K562 (cell line): ENCODE results near the gene MTHFS. TPM values are rescaled to one million over a fixed set of nuclear protein-coding genes. Genes with fewer than 3 reads are reported as not detected.

Experiments
- ATAC-seq: fragments of 200-7000 bp; cut with Tn5 transposase; 3 replicates; pipeline ENCODE4 v1.9.1; 2020; ENCODE audit warnings: moderate library complexity
- BruUV-seq: library from RNA; stranded (reverse); fragments of 400-500 nt; replicated peaks from 2 replicates; lab custom pipeline; 2021; lab: Mats Ljungman, UMichigan
- CTCF ChIA-PET: fragments of 300-600 bp; formaldehyde crosslinking; extraction: SDS; loops from one replicate; lab custom pipeline; 2021; ENCODE audit warnings: low intra/inter-chr PET ratio; lab: Yijun Ruan, JAX
- POLR2A ChIA-PET: fragments of 300-600, 350-650 bp; sonication (Branson Sonifier 250); formaldehyde crosslinking; extraction: SDS; loops from one replicate; lab custom pipeline; 2021; ENCODE audit warnings: antibody characterized with exemption, inconsistent platforms; lab: Yijun Ruan, JAX
- DNase-seq, 4 experiments: peaks; one replicate each; pipeline versions ENCODE4 v3.0.0 to v3.0.0-alpha.2; 2011 to 2018; ENCODE audit warnings: low spot score in 3 of 4, mixed read lengths in 3 of 4; ENCODE audit errors: extremely low read depth in 1 of 4
- FAIRE-seq: peaks from 2 replicates; lab custom pipeline; 2011; peaks lifted over from hg19 to GRCh38; lab: Jason Lieb, UNC
- H2AFZ ChIP-seq: 2 replicates; pipeline ENCODE4 v1.6.0; 2011; ENCODE audit warnings: low read depth, low read length, control low read depth, inconsistent platforms
- H3K27ac ChIP-seq: fragments of 200-600 bp; 3 replicates; pipeline ENCODE4 v1.8.0; 2011; ENCODE audit warnings: low read depth, mild to moderate bottlenecking, control low read depth, inconsistent platforms, low read length, moderate library complexity, mixed read lengths; ENCODE audit errors: extremely low read depth
- H3K27me3 ChIP-seq, 2 experiments: fragments of 300-600 bp in 1 of 2; 2 replicates in 1 of 2; 3 replicates in 1 of 2; pipeline versions ENCODE4 v1.6.0 to v1.8.0; 2011; ENCODE audit warnings: inconsistent platforms in 2 of 2, low read length in 2 of 2, mild to moderate bottlenecking in 1 of 2, mixed read lengths in 1 of 2, moderate library complexity in 1 of 2; ENCODE audit not compliant: control insufficient read depth in 2 of 2, insufficient read depth in 2 of 2
- H3K36me3 ChIP-seq: fragments of 300-600 bp; 3 replicates; pipeline ENCODE4 v1.8.0; 2011; ENCODE audit warnings: mild to moderate bottlenecking, low read length, inconsistent platforms; ENCODE audit not compliant: control insufficient read depth, insufficient read depth
- H3K4me1 ChIP-seq, 2 experiments: fragments of 200-600 bp in 1 of 2; replicated peaks in 1 of 2; 2 replicates in 1 of 2; 3 replicates in 1 of 2; pipeline versions ENCODE4 v1.5.1 to v1.8.0; 2011; ENCODE audit warnings: inconsistent platforms in 2 of 2, low read length in 2 of 2, mild to moderate bottlenecking in 1 of 2, mixed read lengths in 1 of 2, moderate library complexity in 1 of 2; ENCODE audit not compliant: control insufficient read depth in 2 of 2, insufficient read depth in 2 of 2
- H3K4me2 ChIP-seq: 2 replicates; pipeline ENCODE4 v1.6.1; 2011; ENCODE audit warnings: low read length, control low read depth, inconsistent platforms, mixed read lengths; ENCODE audit not compliant: insufficient read depth
- H3K4me3 ChIP-seq: fragments of 200-600 bp; sonication (generic), shearing (Covaris generic); 2 replicates; pipeline ENCODE4 v1.5.1; 2016; ENCODE audit warnings: control low read depth, inconsistent platforms
- H3K79me2 ChIP-seq: fragments of 200-600 bp; 3 replicates; pipeline ENCODE4 v1.8.0; 2011; ENCODE audit warnings: low read length, inconsistent platforms; ENCODE audit not compliant: control insufficient read depth, insufficient read depth
- H3K9ac ChIP-seq, 2 experiments: 2 replicates each; pipeline versions ENCODE4 v1.6.0 to v1.6.1; 2011; ENCODE audit warnings: low read depth in 2 of 2, low read length in 2 of 2, control low read depth in 1 of 2, inconsistent platforms in 1 of 2, mild to moderate bottlenecking in 1 of 2, mixed read lengths in 1 of 2; ENCODE audit not compliant: insufficient read depth in 1 of 2
- H3K9me1 ChIP-seq: one replicate; pipeline ENCODE4 v1.6.0; 2011; ENCODE audit warnings: inconsistent platforms, mild to moderate bottlenecking, low read length, moderate library complexity; ENCODE audit not compliant: control insufficient read depth, insufficient read depth
- H3K9me3 ChIP-seq: replicated peaks from 2 replicates; pipeline ENCODE4 v1.5.1; 2011; ENCODE audit warnings: low read depth, low read length, inconsistent platforms; ENCODE audit not compliant: control insufficient read depth, insufficient read depth
- H4K20me1 ChIP-seq: replicated peaks from 2 replicates; pipeline ENCODE4 v1.6.1; 2011; ENCODE audit warnings: low read length, inconsistent platforms, mixed read lengths; ENCODE audit not compliant: control insufficient read depth, insufficient read depth
- ARNT ChIP-seq, 2 experiments: fragments of 450-650 bp; IDR thresholded peaks; 2 replicates each; pipeline ENCODE4 v1.6.1; 2016; ENCODE audit warnings: mild to moderate bottlenecking in 1 of 2
- BCOR ChIP-seq: fragments of 450-650 bp; IDR thresholded peaks from 2 replicates; pipeline ENCODE4 v1.6.1; 2016
- CBFA2T3 ChIP-seq: fragments of 450-650 bp; IDR thresholded peaks from 2 replicates; pipeline ENCODE4 v1.6.1; 2017
- HNRNPL ChIP-seq: fragments of 200-400 bp; formaldehyde crosslinking; IDR thresholded peaks from 2 replicates; pipeline ENCODE4 v1.6.1; 2017; ENCODE audit warnings: low read depth, mild to moderate bottlenecking, low read length
- JUN ChIP-seq, 2 experiments: sonication (generic) in 1 of 2; formaldehyde crosslinking in 1 of 2; IDR thresholded peaks; 2 replicates each; pipeline versions ENCODE4 v1.6.1 to v1.8.0; 2012 to 2022; ENCODE audit warnings: borderline replicate concordance in 2 of 2, mild to moderate bottlenecking in 2 of 2, improper control_type of control experiment in 1 of 2, low read depth in 1 of 2, low read length in 1 of 2, missing genetic modification reagents in 1 of 2
- MYBL2 ChIP-seq, 2 experiments: fragments of 450-650 bp in 1 of 2; sonication (generic) in 1 of 2; formaldehyde crosslinking in 1 of 2; IDR thresholded peaks; 2 replicates each; pipeline versions ENCODE4 v1.6.1 to v1.8.1; 2017 to 2022; ENCODE audit warnings: borderline replicate concordance in 1 of 2, inconsistent platforms in 1 of 2, low read depth in 1 of 2, mild to moderate bottlenecking in 1 of 2, missing genetic modification reagents in 1 of 2, moderate library complexity in 1 of 2
- MYNN ChIP-seq, 2 experiments: sonication (generic); formaldehyde crosslinking in 1 of 2; IDR thresholded peaks; 2 replicates each; pipeline versions ENCODE4 v1.5.0 to v1.6.1; 2016 to 2020; ENCODE audit warnings: antibody characterized with exemption in 1 of 2, missing genetic modification reagents in 1 of 2
- SRSF1 ChIP-seq: fragments of 200-400 bp; formaldehyde crosslinking; IDR thresholded peaks from 2 replicates; pipeline ENCODE4 v1.6.1; 2017; ENCODE audit warnings: mild to moderate bottlenecking, low read depth, low read length, moderate library complexity
- TBL1XR1 ChIP-seq, 2 experiments: IDR thresholded peaks; 2 replicates each; pipeline ENCODE4 v1.6.1; 2012; ENCODE audit warnings: improper control_type of control experiment in 2 of 2, low read length in 2 of 2, mild to moderate bottlenecking in 1 of 2
- TGIF2 ChIP-seq: sonication (generic); formaldehyde crosslinking; IDR thresholded peaks from 2 replicates; pipeline ENCODE4 v1.8.1; 2022; ENCODE audit warnings: mild to moderate bottlenecking, missing genetic modification reagents, moderate library complexity
- U2AF1 ChIP-seq: fragments of 200-400 bp; formaldehyde crosslinking; optimal IDR thresholded peaks from 2 replicates; pipeline ENCODE3; 2017; ENCODE audit warnings: mild to moderate bottlenecking, low read depth, low read length, moderate library complexity
- ZNF143 ChIP-seq: sonication (generic); formaldehyde crosslinking; IDR thresholded peaks from 2 replicates; pipeline ENCODE4 v1.9.0; 2022; ENCODE audit warnings: mild to moderate bottlenecking, missing genetic modification reagents
- WGBS: fragments of 100-300 bp; shearing (Covaris generic); methylation state at CpG from one replicate; pipeline ENCODE4 v1.1.6; 2016; ENCODE audit warnings: low coverage, mixed read lengths; ENCODE audit not compliant: insufficient coverage; ENCODE audit errors: missing lambda C conversion rate; 5-methylcytosine and 5-hydroxymethylcytosine counted together
- in situ Hi-C: fragments of 300-500 bp; cut with MboI; formaldehyde crosslinking; loops from 4 replicates; pipeline ENCODE4 v1.15.0; 2018; ENCODE audit warnings: inconsistent platforms, mixed read lengths
- intact Hi-C: fragments of 100-400 bp; cut with micrococcal nuclease; formaldehyde crosslinking; loops from 2 replicates; pipeline ENCODE4 v1.14.2; 2022
- polyA plus RNA-seq, 8 experiments: library from polyadenylated mRNA; depleted of rRNA in 4 of 8; stranded (reverse) in 5 of 8; unstranded in 3 of 8; fragments of >200 nt; fragmentation: Nextera tagmentation in 2 of 8; fragmentation: Illumina TruSeq in 1 of 8; extraction: Ambion mirVana in 2 of 8; extraction: Trizol in 1 of 8; gene quantifications; 2 replicates each; pipeline versions ENCODE4 v1.2.1 to v1.2.3, GENCODE V29; 2011 to 2014; ENCODE audit warnings: inconsistent platforms in 1 of 8, missing spikeins in 1 of 8
- total RNA-seq, 7 experiments: library from RNA; depleted of rRNA in 6 of 7; stranded (reverse); fragments of >200 nt in 6 of 7; fragmentation: Illumina TruSeq in 2 of 7; extraction: Trizol in 2 of 7; gene quantifications; 2 replicates each; pipeline versions ENCODE4 v1.2.1 to v1.2.3, GENCODE V29; 2011 to 2021; ENCODE audit warnings: low replicate concordance in 1 of 7
- TF ChIP-seq, protein P1 (sequence below): fragments of 450-650 bp; formaldehyde crosslinking; IDR thresholded peaks from 2 replicates; pipeline ENCODE4 v1.4.0; 2020; ENCODE audit warnings: mild to moderate bottlenecking
- TF ChIP-seq, protein P2 (sequence below): sonication (generic); formaldehyde crosslinking; IDR thresholded peaks from 2 replicates; pipeline ENCODE4 v1.8.0; 2023; ENCODE audit warnings: mild to moderate bottlenecking, missing genetic modification reagents

The MTHFS gene
- total and polyA plus RNA-seq, 9 of the 15 experiments (the other 6 are each of a cell fraction or from before 2014, with no cell fraction given), result 17.8 to 79.3 (median 41.7) TPM

DNA sequence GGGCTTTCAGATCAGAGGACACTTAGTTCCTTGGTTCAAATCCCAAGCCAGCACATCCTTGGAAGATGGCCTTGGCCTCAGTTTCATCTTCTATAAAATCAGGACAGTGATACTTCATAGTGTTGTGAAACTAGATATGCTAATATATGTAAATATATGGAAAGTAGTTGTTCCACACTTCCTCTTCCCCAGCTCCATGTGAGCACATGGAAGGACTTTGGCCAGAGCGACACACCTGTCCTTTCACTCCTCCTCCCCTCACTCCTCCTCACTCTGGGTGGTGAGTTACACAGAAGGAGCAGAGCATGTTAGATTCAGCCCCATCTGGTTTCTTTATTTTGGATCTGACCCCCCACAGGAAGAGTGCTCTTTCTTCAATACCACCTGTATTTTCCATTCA lies 65.2 kb downstream of the MTHFS start:
- no peaks in the 10 kb centered on the region for H3K9me1 ChIP-seq
- no peak for FAIRE-seq
- no peak overlapping the region for H2AFZ ChIP-seq
- no peak overlapping the region for H3K27ac ChIP-seq
- ChIA-PET CTCF (no interaction called here), POLR2A (interaction anchor here (1.1 kb wide), 1 partner anchor 20 kb away, joined by 3 read pairs; no protein-coding TSS in a partner anchor)
- WGBS, result 100% methylated on average over 1 of the region's 1 CpG
- H3K36me3 ChIP-seq, result peaks cover 9% of the 10 kb centered on the region; the same call in 1 of the 3 replicates
- DNase-seq, result no peak
- H3K9me3 ChIP-seq, result no peaks in the 10 kb centered on the region
- intact Hi-C loops, result no loop called here
- H3K9ac ChIP-seq, result no peak overlapping the region
- no peak overlapping the region for H3K4me2 ChIP-seq
- H4K20me1 ChIP-seq, result no peaks in the 10 kb centered on the region
- no peak overlapping the region for H3K4me3 ChIP-seq
- H3K27me3 ChIP-seq, result no peaks in the 10 kb centered on the region
- BruUV-seq, result no TSS peak
- no peak for ATAC-seq
- H3K4me1 ChIP-seq, result peaks cover under 1 to 3% of the 10 kb centered on the region in 2 experiments; a peak in 1 of 5 replicates
- no peaks in the 10 kb centered on the region for H3K79me2 ChIP-seq
- in situ Hi-C loops, result no loop called here
- no peak for TF ChIP-seq MYBL2 (IDR thresholded peaks at IDR 0.05; ENCODE audit: low read depth)
- no peak for TF ChIP-seq MYBL2 (CRISPR knock-in tag; IDR thresholded peaks at IDR 0.05; ENCODE audit: borderline replicate concordance)
- TF ChIP-seq SRSF1, result no peak
- TF ChIP-seq, protein P1, sequence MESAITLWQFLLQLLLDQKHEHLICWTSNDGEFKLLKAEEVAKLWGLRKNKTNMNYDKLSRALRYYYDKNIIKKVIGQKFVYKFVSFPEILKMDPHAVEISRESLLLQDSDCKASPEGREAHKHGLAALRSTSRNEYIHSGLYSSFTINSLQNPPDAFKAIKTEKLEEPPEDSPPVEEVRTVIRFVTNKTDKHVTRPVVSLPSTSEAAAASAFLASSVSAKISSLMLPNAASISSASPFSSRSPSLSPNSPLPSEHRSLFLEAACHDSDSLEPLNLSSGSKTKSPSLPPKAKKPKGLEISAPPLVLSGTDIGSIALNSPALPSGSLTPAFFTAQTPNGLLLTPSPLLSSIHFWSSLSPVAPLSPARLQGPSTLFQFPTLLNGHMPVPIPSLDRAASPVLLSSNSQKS (CRISPR knock-in tag), result no peak
- no peak for TF ChIP-seq CBFA2T3
- TF ChIP-seq ZNF143 (CRISPR knock-in tag), result no peak
- no peak for TF ChIP-seq U2AF1
- no peak for TF ChIP-seq TBL1XR1 (IDR thresholded peaks at IDR 0.05; ENCODE audit: low read length in 2 of 2)
- TF ChIP-seq, protein P2, sequence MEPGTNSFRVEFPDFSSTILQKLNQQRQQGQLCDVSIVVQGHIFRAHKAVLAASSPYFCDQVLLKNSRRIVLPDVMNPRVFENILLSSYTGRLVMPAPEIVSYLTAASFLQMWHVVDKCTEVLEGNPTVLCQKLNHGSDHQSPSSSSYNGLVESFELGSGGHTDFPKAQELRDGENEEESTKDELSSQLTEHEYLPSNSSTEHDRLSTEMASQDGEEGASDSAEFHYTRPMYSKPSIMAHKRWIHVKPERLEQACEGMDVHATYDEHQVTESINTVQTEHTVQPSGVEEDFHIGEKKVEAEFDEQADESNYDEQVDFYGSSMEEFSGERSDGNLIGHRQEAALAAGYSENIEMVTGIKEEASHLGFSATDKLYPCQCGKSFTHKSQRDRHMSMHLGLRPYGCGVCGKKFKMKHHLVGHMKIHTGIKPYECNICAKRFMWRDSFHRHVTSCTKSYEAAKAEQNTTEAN, result no peak
- no peak for TF ChIP-seq HNRNPL
- TF ChIP-seq JUN (IDR thresholded peaks at IDR 0.05; ENCODE audit: borderline replicate concordance, low read depth, low read length), result no peak
- TF ChIP-seq JUN (CRISPR knock-in tag; IDR thresholded peaks at IDR 0.05; ENCODE audit: borderline replicate concordance), result no peak
- no peak for TF ChIP-seq MYNN (IDR thresholded peaks at IDR 0.05)
- no peak for TF ChIP-seq MYNN (CRISPR knock-in tag; IDR thresholded peaks at IDR 0.05)
- TF ChIP-seq TGIF2 (CRISPR knock-in tag), result no peak
- TF ChIP-seq BCOR, result no peak
- no peak for TF ChIP-seq ARNT (IDR thresholded peaks at IDR 0.05)
